NCI-H2227 (cell line): ENCODE data around the gene GABRG3.

Source experiments
- DNase-seq: peaks from one replicate; lab custom pipeline; 2025; ENCODE audit not compliant: unreplicated experiment; lab: John Stamatoyannopoulos, UW

GABRG3 gene

DNA sequence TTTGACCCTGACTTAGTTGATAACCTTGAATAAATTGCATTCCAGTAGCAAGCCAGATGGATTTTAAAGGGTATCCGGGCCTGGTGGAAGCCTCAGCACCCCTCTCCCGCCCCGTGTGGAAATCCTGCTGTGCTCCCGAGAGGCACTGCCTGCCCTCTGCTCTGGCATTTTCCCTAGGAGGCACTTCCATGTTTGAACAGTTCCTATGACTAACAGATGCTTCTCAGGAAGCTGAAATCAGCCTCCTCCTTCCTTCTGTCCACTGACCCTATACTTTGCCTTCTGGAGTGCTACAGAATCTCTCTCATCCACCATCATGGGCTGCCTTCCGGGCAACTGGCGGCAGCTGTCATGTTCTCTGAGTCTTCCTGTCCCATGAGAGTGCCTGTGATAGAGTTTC, 90.8 kb downstream of the GABRG3 start:
- no peak for DNase-seq

DNA sequence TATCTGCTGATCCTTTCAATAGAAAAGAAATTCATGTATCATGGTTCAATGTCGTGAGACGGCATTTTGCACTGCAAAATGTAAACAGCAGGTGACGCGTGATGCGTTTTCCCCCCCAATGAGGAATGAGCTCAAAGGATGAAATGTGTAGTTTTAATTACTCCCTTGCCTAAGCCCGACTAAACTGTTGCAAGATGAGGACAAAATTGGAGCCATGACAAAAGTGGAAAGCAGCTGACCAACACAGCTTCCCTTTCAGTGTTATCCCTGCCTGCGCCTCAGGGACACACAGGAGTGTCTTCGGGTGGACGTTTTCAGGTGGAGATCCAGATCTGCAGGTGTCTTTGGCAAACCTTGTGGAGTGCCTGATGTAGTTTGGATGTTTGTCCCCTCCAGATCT, 92.0 kb downstream of the GABRG3 start:
- no peak for DNase-seq

DNA sequence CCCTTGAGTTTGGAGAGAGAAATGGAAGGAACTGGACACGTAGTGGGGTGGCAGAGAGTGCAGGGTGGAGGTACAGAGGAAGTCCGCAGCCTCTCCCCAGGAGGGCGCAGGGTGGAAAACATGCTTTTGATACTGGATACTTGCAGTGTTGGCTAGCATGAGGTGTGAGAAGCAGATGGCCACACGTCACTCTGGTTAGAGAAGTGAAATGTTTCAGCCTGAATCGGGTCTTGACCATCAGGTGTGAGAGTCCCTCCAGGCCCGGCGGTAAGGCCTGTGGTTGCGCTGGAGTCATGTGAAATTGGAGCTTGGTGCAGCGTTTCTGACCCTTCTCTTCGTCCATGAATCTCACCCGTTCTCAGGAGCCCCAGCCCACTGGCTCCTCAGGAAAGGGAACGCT, 93.1 kb downstream of the GABRG3 start:
- DNase-seq = no peak

DNA sequence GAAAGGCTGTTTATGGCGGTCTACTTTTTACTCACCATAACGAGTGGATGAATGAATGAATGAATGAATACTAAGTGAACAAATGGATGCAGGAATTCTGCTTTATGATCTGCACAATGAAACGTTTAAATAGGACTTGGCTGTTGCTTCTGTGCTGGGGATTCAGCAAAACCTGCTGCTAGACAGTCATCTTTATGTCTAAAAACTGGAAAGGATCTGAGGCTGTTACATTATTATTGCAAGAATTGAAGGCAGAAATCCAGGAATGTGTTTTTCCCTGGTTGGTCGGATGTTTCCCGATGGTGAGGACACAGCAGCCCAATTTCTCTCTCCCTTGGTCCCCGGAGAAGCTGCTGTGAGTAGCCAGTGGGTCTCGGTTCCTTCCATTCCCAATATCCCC, 94.2 kb downstream of the GABRG3 start:
- no peak for DNase-seq

DNA sequence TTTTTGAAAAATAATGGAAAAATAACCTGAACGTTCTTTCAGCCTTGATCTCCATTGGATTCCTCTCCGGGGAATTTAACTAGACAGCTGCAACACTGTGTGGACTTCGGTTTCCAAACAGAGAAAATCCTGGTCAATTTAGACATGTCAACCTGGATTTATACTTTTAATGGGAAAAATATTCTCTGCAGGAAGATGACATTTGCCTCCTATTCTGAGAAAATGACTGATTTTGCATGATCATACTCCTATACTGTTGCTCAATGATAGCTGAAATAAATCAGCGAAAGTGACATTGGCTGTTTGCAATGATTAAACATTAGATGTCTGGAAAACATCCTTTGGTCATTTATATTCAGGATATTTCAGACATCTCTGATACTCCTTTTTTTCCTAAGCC, 94.8 kb downstream of the GABRG3 start:
- no peak for DNase-seq

DNA sequence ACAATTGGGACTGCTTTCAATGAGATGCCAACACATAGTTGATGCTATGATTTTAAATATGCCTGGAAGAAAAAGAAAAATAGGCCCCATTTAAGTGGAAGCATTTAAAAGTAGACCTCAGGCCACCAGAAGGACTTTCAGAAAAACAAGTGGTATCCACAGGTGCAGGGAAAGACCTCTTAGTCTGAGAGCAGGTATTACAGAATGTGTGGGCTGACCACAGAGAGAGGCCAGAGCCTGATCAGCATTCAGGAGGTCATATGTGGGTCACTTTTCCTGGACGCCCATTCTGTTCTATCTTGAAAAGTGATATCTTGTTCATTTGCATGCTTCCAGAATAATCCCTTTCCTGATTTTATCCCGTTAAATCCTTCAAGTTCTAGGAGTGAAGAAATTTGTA, 95.5 kb downstream of the GABRG3 start:
- no peak for DNase-seq

DNA sequence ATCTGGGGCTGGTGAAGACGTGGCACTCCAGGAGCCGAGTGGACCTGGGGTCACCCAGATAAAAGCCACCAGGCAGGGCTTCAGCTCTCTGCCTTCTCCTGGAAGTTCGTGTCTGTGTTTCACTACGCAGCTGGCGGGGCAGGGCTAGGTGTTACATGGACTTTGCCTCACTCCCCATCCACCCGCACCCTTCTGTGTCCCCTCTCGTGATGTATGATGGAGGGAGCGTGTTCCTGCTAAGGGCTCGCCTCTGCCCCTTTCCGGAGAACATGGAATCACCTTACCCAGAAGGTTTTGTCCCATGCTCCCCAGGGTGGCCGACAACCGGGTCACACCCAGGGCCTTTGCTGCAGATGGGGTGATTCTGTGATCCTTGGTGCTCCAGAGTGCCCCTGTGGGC, 96.2 kb downstream of the GABRG3 start:
- DNase-seq = no peak

DNA sequence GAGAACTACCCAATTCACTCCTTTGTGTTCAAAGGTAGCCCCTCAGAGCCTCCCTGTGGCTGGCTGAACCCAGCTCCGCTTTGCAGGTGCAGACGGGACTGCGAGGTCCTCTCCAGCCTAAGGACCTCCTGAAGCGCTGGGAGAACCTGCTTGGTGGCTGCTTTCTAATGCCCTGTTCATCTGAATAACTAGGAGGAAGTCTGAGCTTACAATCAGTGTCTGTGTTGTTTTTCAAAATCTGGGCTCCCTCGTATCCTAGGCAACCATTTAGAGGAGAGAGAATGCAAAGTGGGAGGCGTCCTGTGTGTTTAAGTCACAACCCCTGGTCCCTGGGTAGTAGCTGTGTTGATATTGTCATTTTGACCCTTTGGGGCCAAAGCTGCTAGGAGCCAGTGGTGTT, 99.9 kb downstream of the GABRG3 start:
- DNase-seq = no peak

DNA sequence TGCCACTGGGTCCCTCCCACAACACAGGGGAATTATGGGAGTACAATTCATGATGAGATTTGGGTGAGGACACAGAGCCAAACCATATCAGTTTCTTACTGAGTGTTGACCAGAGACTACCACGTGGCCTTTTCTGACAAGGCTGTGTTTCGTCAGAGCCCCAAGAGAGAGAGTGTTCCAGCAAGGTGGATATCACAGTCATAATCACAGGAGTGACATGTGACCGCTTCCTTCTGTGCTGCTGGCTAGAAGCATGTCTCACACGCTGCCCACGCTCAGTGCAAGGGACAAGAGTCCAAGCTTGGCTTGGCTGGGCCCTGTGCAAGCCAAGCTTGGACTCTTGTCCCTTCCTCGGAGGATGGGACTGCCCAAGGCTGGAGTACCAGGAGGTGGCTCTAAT, 103.2 kb downstream of the GABRG3 start:
- no peak for DNase-seq

DNA sequence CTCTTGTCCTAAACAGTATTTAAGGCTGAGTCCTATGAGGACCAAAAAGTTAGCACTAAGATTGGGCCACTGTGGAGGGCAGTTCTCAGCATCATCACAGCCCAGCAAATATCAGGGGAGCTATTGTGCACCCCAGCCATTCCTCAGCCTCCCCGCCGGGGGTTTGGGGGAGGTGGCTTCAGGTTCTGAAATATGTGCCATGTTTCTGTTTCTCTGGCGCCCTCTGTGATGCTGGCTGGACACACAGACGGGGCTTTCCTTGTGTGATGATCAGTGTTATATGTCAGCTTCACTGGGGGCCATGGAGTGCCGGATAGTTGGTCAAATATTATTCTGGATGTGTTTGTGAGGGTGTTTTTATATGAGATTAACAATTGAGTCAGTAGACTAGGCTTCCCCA, 106.8 kb downstream of the GABRG3 start:
- DNase-seq = no peak

DNA sequence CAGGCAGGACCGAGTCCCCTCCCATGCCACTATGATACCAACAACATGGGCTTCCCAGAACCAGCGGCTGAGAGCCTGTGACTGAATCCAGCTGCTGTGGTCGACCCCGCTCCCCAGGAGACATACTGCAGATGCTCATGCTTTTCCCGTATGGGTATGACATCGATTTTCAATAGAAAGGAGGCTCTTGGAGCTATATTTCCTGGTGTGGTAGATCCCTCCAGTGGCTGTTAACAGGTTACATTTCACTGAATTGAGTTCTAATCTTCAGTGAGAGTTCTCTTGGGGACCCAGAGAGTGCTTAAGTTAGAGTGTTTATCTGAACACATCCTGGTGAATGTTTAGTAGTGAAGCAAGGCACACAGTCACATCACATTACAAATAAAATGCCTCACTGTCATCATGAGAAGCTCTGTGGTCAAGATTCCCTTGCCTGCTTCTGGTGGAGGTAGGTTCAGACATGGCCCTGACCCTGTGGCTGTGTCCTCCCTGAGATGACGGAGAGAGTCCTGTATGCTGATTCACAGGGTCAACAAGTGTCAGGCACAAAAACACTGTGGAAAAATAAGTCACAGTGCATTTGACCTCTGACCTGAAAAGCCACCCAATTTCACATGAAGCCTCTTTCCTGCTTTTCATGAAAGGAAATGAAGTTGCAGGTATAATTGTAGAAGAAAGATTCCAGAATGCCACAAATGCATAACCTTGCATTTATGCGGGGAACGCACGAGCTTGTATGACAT, 110.9 kb downstream of the GABRG3 start:
- no peak for DNase-seq

DNA sequence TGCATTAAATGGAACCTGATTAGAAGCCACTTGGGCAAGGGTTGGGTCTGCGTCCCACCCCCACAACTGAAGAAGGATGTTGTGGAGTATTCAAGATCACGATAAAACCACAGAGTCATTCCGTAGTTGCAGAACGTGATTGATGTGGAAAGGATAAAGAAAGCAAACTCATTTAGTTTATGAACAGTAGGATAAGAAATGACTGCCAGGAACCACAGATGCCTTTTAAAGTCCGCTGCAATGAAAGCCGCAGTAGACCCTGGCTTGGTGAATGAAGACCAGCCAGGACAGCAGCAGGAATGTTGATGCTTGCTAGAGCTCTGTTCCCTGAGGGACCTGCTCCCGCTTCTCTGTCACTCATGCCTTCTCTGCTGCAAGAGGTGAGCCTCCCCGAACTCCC, 111.5 kb downstream of the GABRG3 start:
- no peak for DNase-seq

DNA sequence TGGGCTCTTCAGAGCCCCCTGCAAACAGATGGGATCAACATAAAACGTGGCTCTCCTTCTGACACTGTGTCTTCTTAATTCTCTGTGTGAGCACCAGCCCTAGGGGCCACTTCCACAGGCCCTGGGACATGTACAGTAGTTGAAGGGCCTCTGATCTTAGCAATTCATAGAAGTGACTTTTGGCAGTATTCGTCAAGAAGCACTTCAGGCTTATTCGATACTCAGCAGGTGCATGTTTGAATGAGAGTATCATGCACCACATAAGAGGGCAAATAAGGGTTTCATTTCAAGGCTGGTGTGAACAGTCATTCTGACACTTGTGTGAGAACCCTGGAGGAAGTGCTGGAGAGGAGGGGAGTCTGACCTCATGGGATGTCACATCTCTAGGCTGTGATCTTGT, 113.9 kb downstream of the GABRG3 start:
- DNase-seq = no peak

DNA sequence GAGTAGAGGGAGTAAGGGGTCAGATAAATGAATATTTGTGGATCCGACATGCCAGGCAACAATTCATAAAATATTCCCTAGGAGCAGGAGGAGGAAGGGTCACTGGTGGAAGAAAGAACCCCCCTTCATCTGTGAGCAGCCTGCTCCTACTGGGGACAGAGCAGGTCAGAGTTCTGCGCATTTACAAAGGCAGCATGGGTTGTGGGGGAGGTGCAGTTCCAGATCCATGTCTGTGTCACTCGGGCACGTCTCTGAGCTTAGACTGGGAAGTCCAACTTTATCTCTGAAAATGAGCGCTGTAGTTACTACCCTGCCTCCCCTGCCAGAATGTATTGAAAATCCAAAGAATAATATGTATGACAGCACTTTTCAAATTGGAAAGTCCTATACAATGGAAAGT, 115.2 kb downstream of the GABRG3 start:
- DNase-seq = no peak

DNA sequence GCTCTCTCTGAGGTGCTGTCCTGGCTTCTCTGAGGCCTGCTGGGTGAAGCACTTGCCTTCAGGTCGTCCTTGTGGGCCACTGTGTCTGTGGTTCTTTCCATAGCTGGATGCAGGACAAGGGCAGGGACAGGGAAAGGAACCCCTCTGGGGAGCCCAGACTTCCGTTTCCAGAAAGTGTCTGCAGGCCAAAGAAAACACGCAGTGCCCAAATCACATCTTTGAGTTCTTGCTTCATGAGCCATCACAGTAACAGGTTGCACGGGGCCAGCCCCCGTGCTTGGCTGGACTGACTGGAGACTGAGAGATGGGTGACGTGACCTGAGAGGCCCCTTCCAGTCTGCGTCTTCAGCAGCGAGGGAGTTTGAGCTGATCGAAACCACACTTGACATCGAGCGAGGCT, 115.8 kb downstream of the GABRG3 start:
- DNase-seq = no peak

DNA sequence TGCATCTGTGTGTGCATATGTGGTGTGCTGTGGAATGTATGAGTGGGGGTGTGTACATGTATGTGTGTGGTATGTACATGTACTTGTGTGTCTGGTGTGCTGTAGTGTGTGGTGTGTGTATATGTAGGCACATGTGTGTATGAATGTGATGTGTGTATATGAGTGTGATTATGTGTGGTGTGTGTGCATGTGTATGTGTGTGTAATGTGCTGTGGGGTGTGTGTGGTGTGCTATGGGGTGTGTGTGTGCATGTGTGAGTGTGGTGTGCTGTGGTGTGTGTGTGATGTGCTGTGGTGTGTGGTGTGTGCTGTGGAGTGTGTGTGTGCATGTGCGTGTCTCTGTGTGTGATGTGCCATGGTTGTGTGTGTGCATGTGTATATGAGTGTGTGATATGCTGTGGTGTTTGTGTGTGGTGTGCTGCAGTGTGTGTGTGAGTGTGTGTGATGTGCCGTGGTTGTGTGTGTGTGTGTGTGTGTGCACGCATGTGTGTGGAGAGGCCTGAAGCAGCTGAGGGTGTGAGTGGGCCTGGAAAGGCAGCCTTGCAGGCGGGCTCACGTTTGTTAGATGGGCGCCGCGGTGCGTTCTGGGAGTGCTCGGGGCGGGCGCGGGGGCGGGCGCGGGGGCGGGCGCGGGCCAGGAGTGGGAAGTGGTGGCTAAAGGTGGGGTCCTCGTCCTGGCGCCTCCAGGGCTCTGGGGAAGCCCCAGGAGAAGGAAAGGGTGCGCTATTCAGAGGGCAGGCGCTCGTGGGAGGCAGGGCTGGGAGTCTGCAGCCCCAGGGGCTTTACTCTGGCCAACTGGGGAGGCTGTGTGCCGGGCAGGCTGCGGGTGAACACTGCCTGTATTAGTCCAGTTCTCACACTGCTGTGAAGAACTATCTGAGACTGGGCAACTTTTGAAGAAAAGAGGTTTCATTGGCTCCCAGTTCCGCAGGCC, 116.9 kb downstream of the GABRG3 start:
- no peak for DNase-seq

DNA sequence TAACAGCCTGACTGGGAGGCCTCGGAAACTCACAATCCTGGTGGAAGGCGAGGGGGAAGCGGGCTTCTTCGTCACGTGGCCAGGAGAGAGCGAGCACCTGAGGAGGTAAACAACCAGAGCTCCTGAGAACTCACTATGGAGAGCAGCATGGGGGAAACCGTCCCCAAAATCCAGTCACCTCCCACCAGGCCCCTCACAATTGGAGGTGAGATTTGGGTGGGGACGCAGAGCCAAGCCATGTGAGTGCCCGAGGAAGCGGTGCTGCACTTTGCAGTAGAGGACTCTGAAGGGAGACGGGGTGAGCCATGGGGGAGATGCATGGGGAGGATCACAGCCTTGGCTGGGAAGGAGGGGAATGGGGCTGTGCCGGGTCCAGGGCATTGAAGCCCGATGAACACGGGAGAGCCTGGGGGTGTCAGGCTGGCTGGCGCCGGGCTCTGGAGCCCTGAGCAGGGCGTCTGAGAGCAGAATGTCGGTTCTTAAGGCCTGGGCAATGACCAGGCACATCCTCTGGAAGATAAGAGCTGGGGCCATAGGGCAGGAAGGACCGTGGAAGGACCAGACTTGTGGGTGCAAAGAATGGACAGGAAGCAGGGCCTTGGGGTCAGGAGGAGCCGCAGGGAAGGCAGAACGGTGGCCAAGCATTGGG, 117.7 kb downstream of the GABRG3 start:
- no peak for DNase-seq

DNA sequence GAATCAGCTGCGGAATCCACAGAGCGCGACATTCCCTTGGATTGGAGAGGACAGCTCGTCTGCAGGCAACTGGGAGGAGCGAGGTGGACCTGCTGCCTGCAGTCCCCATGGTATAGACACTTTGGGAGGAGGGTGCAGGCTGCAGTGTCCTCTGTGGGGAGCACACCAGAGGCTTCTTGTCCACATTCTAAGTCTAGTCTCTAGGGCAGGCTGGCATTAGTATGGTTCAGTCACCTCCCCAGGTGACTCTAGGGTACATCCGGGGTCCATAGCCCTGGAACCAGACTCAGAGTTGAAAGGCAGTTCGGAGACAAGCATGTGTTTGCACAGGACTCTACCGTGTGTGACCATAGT, 118.2 kb downstream of the GABRG3 start:
- no peak for DNase-seq

DNA sequence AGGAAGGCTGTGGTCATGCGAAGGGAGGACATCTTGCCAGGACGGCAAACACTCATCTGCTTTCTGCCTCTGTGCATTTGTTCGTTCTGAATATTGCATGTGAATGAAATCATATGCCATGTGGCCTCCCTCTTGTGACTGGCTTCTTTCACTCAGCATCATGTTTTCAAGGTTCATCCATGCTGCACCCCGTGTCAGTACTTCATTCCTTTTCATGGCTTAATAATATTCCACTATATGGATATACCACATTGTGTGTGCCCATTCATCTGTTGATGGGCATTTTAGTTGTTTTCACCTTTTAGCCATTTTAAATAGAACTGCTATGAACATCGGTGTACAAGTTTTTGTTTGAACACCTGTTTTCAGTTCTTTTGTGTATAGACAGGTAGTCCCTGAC, 118.7 kb downstream of the GABRG3 start:
- DNase-seq = no peak

DNA sequence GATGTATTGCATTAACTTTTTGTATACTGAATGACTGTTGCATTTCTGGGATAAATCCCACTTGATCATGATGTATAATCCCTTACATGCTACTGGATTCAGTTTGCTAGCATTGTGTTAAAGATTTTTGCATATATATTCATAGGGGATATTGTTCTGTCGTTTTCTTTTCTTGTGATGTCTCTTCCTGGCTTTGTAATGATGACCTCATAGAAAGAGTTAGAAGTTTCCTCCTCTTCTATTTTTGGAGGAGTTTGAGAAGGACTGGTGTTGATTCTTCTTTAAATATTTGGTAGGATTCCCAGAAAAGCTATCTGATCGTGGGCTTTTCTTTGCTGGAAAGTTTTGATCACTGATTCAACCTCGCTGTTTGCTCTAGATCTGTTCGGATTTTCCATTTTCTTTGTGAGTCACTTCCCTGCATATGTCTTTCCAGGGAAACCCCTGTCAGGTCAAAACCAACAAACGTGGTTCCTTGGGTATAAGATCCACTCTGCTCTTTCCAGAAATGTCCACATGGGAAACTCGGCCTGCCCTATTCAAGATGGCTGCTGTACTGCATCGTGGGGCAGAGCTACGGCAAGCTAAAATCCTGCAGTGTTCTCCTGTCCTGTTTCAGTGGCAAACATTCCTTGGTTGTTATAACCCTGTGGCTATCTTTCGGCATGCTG, 120.4 kb downstream of the GABRG3 start:
- no peak for DNase-seq

DNA sequence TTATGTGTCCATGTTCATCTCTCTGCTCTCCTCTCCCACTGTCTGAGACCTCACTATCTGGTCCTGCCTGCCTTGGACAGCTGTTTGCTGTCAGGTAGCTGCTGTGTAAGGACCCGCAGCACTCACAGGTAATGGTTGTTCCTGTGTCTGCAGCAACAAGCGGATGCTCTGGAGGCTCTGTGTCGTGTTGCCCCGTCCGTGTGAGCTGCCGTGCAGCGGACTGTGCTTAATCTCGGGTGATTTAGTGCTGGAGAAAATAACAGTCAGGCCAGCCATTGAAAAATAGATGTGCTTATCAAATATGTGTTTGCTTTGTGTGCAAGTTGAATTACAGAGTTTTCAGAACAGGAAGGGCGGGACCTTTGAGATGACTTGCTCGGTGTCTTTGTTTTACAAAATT, 121.4 kb downstream of the GABRG3 start:
- DNase-seq = no peak

DNA sequence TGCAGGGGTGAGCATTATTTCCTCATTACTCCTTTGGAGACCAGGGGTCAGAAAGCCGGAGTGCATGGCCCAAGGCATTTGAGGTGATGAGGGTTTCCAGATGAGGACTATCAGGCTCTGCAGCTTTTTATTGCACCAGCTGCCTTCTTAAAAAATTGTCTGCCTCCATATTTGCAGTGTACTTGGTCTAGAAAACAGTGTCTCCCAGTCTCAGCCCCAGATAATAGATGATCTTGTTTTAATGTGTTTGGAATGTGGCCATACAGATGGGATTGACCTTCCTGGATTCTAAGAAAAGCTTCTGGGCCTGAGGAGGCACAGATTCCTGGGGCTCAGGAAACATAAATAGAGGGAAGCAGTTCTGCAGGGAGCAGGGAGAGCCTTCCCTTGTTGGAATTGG, 123.3 kb downstream of the GABRG3 start:
- no peak for DNase-seq
